Panc1 (cell line): Measurements from ENCODE around the gene SCAMP3. TPM values are rescaled to one million over a fixed set of nuclear protein-coding genes. Genes with fewer than 3 reads are reported as not detected.

Experiments used
- ATAC-seq: fragments of 200-7000 bp; cut with Tn5 transposase; 2 replicates; pipeline ENCODE4 v1.9.1; 2020; ENCODE audit warnings: mild to moderate bottlenecking, moderate library complexity
- BruUV-seq: library from RNA; stranded (reverse); fragments of 400-500 nt; replicated peaks from 2 replicates; lab custom pipeline; 2021; lab: Mats Ljungman, UMichigan
- CTCF ChIA-PET: fragments of 300-600 bp; sonication (Branson Sonifier 250); formaldehyde crosslinking; loops from one replicate; lab custom pipeline; 2022; ENCODE audit warnings: antibody characterized with exemption; lab: Charles Lee
- POLR2A ChIA-PET: fragments of 300-600 bp; sonication (Branson Sonifier 250); formaldehyde crosslinking; loops from one replicate; lab custom pipeline; 2022; ENCODE audit warnings: antibody characterized with exemption; lab: Charles Lee
- DNase-seq: peaks from one replicate; pipeline ENCODE4 v3.0.0-alpha.2; 2010; ENCODE audit warnings: low read depth, low spot score
- H3K27ac ChIP-seq: 2 replicates; pipeline ENCODE4 v1.5.1; 2011; ENCODE audit warnings: mild to moderate bottlenecking, low read length, inconsistent platforms
- H3K27me3 ChIP-seq: fragments of 200-500 bp; sonication (Bioruptor generic); 2 replicates; pipeline ENCODE4 v1.6.0; 2014; ENCODE audit warnings: low read length, inconsistent platforms; ENCODE audit not compliant: control insufficient read depth, insufficient read depth
- H3K36me3 ChIP-seq: fragments of 200-500 bp; sonication (Bioruptor generic); 2 replicates; pipeline ENCODE4 v1.5.1; 2014; ENCODE audit warnings: inconsistent platforms, mild to moderate bottlenecking, low read length, moderate library complexity; ENCODE audit not compliant: control insufficient read depth, insufficient read depth
- H3K4me1 ChIP-seq: 2 replicates; pipeline ENCODE4 v1.5.1; 2011; ENCODE audit warnings: inconsistent platforms, mild to moderate bottlenecking, low read length, moderate library complexity; ENCODE audit not compliant: control insufficient read depth, insufficient read depth
- H3K4me3 ChIP-seq, 2 experiments: 2 replicates each; pipeline ENCODE4 v1.5.1; 2011 to 2012; ENCODE audit warnings: low read depth in 2 of 2, low read length in 2 of 2, mild to moderate bottlenecking in 2 of 2, inconsistent platforms in 1 of 2, moderate library complexity in 1 of 2
- H3K9me3 ChIP-seq: fragments of 200-500 bp; sonication (Bioruptor generic); 2 replicates; pipeline ENCODE4 v1.5.1; 2014; ENCODE audit warnings: low read depth, mild to moderate bottlenecking, inconsistent platforms, low read length, moderate library complexity; ENCODE audit not compliant: control insufficient read depth, insufficient read depth
- CTCF ChIP-seq: fragments of 450-650 bp; IDR thresholded peaks from 2 replicates; pipeline ENCODE4 v1.5.1; 2017; ENCODE audit warnings: mild to moderate bottlenecking
- POLR2AphosphoS5 ChIP-seq: IDR thresholded peaks from 2 replicates; pipeline ENCODE4 v1.6.1; 2012; ENCODE audit warnings: mild to moderate bottlenecking, low read depth, low read length, moderate library complexity
- REST ChIP-seq, 2 experiments: IDR thresholded peaks; 2 replicates each; pipeline ENCODE4 v1.6.1; 2011 to 2012; ENCODE audit warnings: low read depth in 2 of 2, control low read depth in 1 of 2, low read length in 1 of 2, mild to moderate bottlenecking in 1 of 2, moderate library complexity in 1 of 2; ENCODE audit not compliant: insufficient read depth in 1 of 2
- SIN3A ChIP-seq: IDR thresholded peaks from 2 replicates; pipeline ENCODE4 v1.6.1; 2012; ENCODE audit warnings: low read depth, mild to moderate bottlenecking, low read length, moderate library complexity, borderline replicate concordance; ENCODE audit not compliant: insufficient read depth
- TCF7L2 ChIP-seq: IDR thresholded peaks from 2 replicates; pipeline ENCODE4 v1.6.1; 2011; ENCODE audit warnings: mild to moderate bottlenecking, low read depth, low read length, inconsistent platforms
- in situ Hi-C: cut with HindIII; loops from 2 replicates; pipeline ENCODE4 v1.10.0; 2016; ENCODE audit warnings: low sequenced_read_pairs, low pct_unique_long_range_greater_than_20kb
- intact Hi-C: fragments of 100-400 bp; cut with micrococcal nuclease; formaldehyde crosslinking; loops from one replicate; pipeline ENCODE4 v1.10.0; 2022; ENCODE audit not compliant: unreplicated experiment
- total RNA-seq: library from RNA; stranded (reverse); gene quantifications from one replicate; pipeline ENCODE4 v1.2.1, GENCODE V29; 2021; ENCODE audit not compliant: unreplicated experiment

The SCAMP3 gene
- total RNA-seq, 1 experiment from 2014 or later: 200 TPM

- ChIA-PET POLR2A (interaction anchor here (0.6 kb wide), 1 partner anchor 1361 kb away, joined by 12 read pairs; no protein-coding TSS in a partner anchor), CTCF (interaction anchor here (0.6 to 2.1 kb wide), 3 partner anchors 8 to 292 kb away, joined by 4 to 16 read pairs (median 5); no protein-coding TSS in a partner anchor)
- BruUV-seq: TSS peak; percentile 97
- in situ Hi-C loops (no loop called here), intact Hi-C loops (no loop called here)
- H3K4me1 ChIP-seq: peaks cover 9% of the 10 kb centered on the region; the same call in 1 of the 2 replicates
- ATAC-seq (peak; percentile 99), DNase-seq (peak; percentile 96)
- TF ChIP-seq CTCF (no peak), POLR2AphosphoS5 (peak; percentile 91), REST (IDR thresholded peaks at IDR 0.05; ENCODE audit: insufficient read depth in 1 of 2, low read depth in 2 of 2, low read length in 1 of 2) (peak in 1 of 2 experiments; percentile 28; a peak in 1 of 4 replicates), SIN3A (peak; percentile 80; the same call in 1 of the 2 replicates), TCF7L2 (peak; percentile 80)
- peaks cover 7% of the 10 kb centered on the region; the same call in 1 of the 2 replicates for H3K36me3 ChIP-seq
- H3K27me3 ChIP-seq: no peaks in the 10 kb centered on the region
- no peaks in the 10 kb centered on the region for H3K9me3 ChIP-seq
- H3K27ac ChIP-seq: peak within 1 kb of the TSS; percentile 97
- H3K4me3 ChIP-seq: peak within 1 kb of the TSS; percentile 99
Observed at GRCh38 chr1:155308493-155309422, 46.6 kb upstream of the SCAMP3 start, which contains the start of gene FDPS. Gene FDPS, plus strand, starts transcription at chr1:155308866. Its CDS starts 924 bp downstream, at chr1:155309790.

GRCh38 chr1:155307247-155307740, 45.1 kb upstream of the SCAMP3 start:
- Histone ChIP-seq H3K4me3 (no peak overlapping the region), H3K4me1 (peaks cover 9% of the 10 kb centered on the region; the same call in 1 of the 2 replicates), H3K9me3 (no peaks in the 10 kb centered on the region), H3K36me3 (peaks cover 7% of the 10 kb centered on the region; the same call in 1 of the 2 replicates), H3K27me3 (no peaks in the 10 kb centered on the region), H3K27ac (peak overlapping the region; percentile 97)
- ChIA-PET POLR2A (interaction anchor here (0.6 kb wide), 1 partner anchor 546 kb away, joined by 4 read pairs; no protein-coding TSS in a partner anchor), CTCF (interaction anchor here (0.5 to 2.1 kb wide), 3 partner anchors 9 to 56 kb away, joined by 3 to 16 read pairs (median 8); no protein-coding TSS in a partner anchor)
- intact Hi-C loops: no loop called here
- no TSS peak for BruUV-seq
- no peak for DNase-seq
- no peak for ATAC-seq
- TF ChIP-seq SIN3A (no peak), TCF7L2 (no peak), POLR2AphosphoS5 (no peak), CTCF (no peak), REST (IDR thresholded peaks at IDR 0.05; ENCODE audit: insufficient read depth in 1 of 2, low read depth in 2 of 2, low read length in 1 of 2) (no peak)
- in situ Hi-C loops: no loop called here
